Mucosa of descending colon (tissue), 3 donors: ENCODE measurements around the gene UBE2F. TPM values are rescaled to one million over a fixed set of nuclear protein-coding genes. Genes with fewer than 3 reads are reported as not detected.

ENCODE experiments used
- ATAC-seq: fragments of 200-7000 bp; cut with Tn5 transposase; one replicate; pipeline ENCODE4 v1.9.1; 2020; ENCODE audit warnings: mild to moderate bottlenecking, moderate library complexity
- DNase-seq, 3 donors: peaks; one replicate each; pipeline ENCODE4 v3.0.0-alpha.2; 2020
- H3K36me3 ChIP-seq: fragments of 200-600 bp; one replicate; pipeline ENCODE4 v1.8.0; 2021; ENCODE audit warnings: low read depth, mild to moderate bottlenecking
- H3K4me1 ChIP-seq: fragments of 200-600 bp; one replicate; pipeline ENCODE4 v1.8.0; 2021; ENCODE audit warnings: low read depth, mild to moderate bottlenecking
- H3K4me3 ChIP-seq: fragments of 200-600 bp; one replicate; pipeline ENCODE4 v1.8.0; 2021; ENCODE audit warnings: mild to moderate bottlenecking
- H3K9me3 ChIP-seq: fragments of 200-600 bp; one replicate; pipeline ENCODE4 v1.8.0; 2021; ENCODE audit warnings: mild to moderate bottlenecking
- CTCF ChIP-seq: fragments of 200-600 bp; IDR thresholded peaks from one replicate; pipeline ENCODE4 v1.8.0; 2022; ENCODE audit warnings: antibody characterized with exemption, mild to moderate bottlenecking
- intact Hi-C, 2 donors: fragments of 100-400 bp; cut with DNase I in 1 of 2; cut with micrococcal nuclease in 1 of 2; formaldehyde crosslinking; loops; one replicate each; pipeline versions ENCODE4 v1.11.0 to v1.11.1; 2022; cut with DNase I, micrococcal nuclease
- total RNA-seq, 3 donors: library from RNA; stranded (reverse); fragmentation: NEBNext Ultra II Directional in 2 of 3; extraction: Animal tissue kit (Norgen Biotek cat#: 25700) in 2 of 3; gene quantifications; one replicate each; pipeline versions ENCODE4 v1.2.1 to v1.2.4, GENCODE V29; 2021 to 2023
- donor health status: DM: no; HTN: no; CAD: no; lungs with moderate emphysema.
- donor health status: DM: no; HTN: no; CAD: no.
- donor health status: DM: no; HTN: yes; CAD: no.

The UBE2F gene
- total RNA-seq, 3 donors from 2014 or later, result 36.0 to 47.7 (median 40.4) TPM

GRCh38 chr2:237922641-237923361 is 44.0 kb upstream of the UBE2F start:
- intact Hi-C loops, result no loop called here
- no peaks in the 10 kb centered on the region for H3K9me3 ChIP-seq
- DNase-seq (no peak), ATAC-seq (peak; percentile 76)
- H3K4me3 ChIP-seq, result no peak overlapping the region
- H3K36me3 ChIP-seq, result no peaks in the 10 kb centered on the region
- H3K4me1 ChIP-seq, result no peaks in the 10 kb centered on the region
- TF ChIP-seq CTCF, result no peak

GRCh38 chr2:237923481-237924163 is 43.2 kb upstream of the UBE2F start:
- Histone ChIP-seq H3K4me1 (no peaks in the 10 kb centered on the region), H3K36me3 (no peaks in the 10 kb centered on the region), H3K9me3 (no peaks in the 10 kb centered on the region), H3K4me3 (no peak overlapping the region)
- DNase-seq (peak; percentile 69 to 78 (median 72)), ATAC-seq (peak; percentile 87)
- peak; percentile 82 for TF ChIP-seq CTCF
- intact Hi-C loops, result no loop called here

GRCh38 chr2:237924164-237924534 is 42.7 kb upstream of the UBE2F start:
- intact Hi-C loops, result no loop called here
- H3K4me3 ChIP-seq, result no peak overlapping the region

GRCh38 chr2:237927135-237927534 is 39.7 kb upstream of the UBE2F start:
- Histone ChIP-seq H3K36me3 (no peaks in the 10 kb centered on the region), H3K9me3 (no peaks in the 10 kb centered on the region), H3K4me1 (no peaks in the 10 kb centered on the region), H3K4me3 (no peak overlapping the region)
- ATAC-seq (no peak), DNase-seq (no peak)
- intact Hi-C loops, result no loop called here
- no peak for TF ChIP-seq CTCF

More at GRCh38 chr2:237924164-237924534, 42.7 kb upstream of the UBE2F start:
- no peak for DNase-seq
- TF ChIP-seq CTCF, result no peak
- Histone ChIP-seq H3K36me3 (no peaks in the 10 kb centered on the region), H3K9me3 (no peaks in the 10 kb centered on the region), H3K4me1 (no peaks in the 10 kb centered on the region)
- no peak for ATAC-seq

- H3K4me3 ChIP-seq, result no peak overlapping the region
- ATAC-seq, result no peak
- H3K9me3 ChIP-seq, result no peaks in the 10 kb centered on the region
- no peak for DNase-seq
- H3K4me1 ChIP-seq, result no peaks in the 10 kb centered on the region
- H3K36me3 ChIP-seq, result no peaks in the 10 kb centered on the region
- intact Hi-C loops, result no loop called here
- no peak for TF ChIP-seq CTCF
Observed at GRCh38 chr2:237927986-237928385, 38.8 kb upstream of the UBE2F start.
